ENCODE data around the gene MLANA.
A peak's percentile ranks its signal among the peaks of the same experiment; 100 is the strongest.

The MLANA gene, protein sequence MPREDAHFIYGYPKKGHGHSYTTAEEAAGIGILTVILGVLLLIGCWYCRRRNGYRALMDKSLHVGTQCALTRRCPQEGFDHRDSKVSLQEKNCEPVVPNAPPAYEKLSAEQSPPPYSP

DNA sequence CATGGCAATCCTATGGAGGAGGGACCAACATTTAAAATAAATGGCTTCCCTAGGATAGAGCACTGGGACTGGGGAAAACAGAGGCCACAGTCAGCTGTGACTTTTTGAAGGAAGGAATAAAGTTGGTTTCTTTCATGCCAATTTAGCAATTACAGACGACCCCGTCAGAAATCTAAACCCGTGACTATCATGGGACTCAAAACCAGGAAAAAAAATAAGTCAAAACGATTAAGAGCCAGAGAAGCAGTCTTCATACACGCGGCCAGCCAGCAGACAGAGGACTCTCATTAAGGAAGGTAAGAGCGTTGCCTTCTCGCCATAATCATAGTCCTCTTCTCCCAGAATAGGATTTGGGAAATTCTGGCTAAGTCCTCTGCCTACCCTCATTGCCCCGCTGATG is at the start of gene MLANA:
MLANA (plus strand) TSS at position 249 of the 400 bp plus-strand sequence. CDS start 1,586 bp downstream, outside the sequence.
- no peak for DNase-seq

DNA sequence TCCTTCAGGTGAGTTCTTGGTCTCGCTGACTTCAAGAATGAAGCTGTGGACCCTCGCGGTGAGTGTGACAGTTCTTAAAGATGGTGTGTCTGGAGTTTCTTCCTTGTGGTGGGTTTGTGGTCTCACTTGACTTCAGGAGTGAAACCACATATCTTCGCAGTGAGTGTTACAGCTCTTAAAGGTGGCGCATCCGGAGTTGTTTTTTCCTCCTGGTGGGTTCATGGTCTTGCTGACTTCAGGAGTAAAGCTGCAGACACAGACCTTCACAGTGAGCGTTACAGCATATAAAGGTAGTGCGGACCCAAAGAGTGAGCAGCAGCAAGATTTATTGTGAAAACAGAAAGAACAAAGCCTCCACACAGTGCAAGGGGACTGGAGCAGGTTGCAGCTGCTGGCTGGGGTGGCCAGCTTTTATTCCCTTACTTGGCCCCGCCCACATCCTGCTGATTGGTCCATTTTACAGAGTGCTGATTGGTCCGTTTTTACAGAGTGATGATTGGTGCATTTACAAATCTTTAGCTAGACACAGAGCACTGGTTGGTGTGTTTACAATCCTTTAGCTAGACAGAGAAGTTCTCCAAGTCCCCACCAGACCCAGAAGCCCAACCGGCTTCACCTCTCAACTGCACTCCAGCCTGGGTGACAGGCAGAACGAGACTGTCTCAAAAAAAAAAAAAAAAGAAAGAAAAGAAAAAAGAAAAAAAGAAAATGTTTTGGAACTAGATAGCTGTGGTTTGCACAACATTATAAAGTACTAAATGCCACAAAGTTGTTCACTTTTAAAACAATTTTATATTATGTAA is 48.7 kb upstream of the MLANA start:
- DNase-seq = peak; percentile 54

DNA sequence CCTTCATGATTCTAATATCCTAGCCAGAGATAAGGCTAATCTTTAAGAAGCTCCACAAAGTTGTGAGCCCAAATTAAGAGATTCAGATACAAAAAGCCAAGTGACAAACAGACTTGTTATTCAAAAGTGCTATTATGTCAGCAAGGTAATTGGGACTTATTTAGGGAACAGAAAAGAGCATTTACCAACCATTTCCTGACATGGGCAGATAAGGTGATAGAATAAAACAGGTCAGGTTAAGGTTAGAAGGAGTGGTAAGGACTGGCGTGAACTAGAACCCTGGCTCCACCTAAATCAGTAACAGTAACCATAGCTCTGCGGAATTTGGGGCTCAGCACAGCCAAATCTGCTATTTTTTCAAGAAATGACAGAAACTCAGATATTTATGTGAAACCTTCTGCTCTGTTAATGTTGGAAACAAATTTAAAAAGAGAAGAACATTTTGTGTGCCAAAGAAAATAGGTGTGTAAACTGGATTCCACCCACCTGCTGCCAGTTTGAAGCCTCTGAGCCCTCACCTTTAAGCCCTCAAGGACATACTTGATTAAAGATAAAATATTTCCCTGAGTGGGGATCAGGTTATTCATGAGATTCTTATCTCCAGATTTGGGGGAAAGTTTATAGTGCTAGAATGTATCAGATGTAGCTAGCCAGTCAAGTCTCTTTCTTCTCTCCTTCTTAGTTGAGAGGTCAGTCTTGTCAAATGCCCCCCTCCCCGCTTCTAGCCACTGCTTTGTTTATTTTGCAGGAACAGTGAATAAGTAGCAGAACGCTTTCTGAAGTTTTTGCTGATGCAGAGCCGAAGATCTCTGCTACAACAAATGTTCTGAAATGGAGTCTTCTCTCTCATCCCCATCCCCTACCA is 47.5 kb upstream of the MLANA start:
- no peak for DNase-seq

DNA sequence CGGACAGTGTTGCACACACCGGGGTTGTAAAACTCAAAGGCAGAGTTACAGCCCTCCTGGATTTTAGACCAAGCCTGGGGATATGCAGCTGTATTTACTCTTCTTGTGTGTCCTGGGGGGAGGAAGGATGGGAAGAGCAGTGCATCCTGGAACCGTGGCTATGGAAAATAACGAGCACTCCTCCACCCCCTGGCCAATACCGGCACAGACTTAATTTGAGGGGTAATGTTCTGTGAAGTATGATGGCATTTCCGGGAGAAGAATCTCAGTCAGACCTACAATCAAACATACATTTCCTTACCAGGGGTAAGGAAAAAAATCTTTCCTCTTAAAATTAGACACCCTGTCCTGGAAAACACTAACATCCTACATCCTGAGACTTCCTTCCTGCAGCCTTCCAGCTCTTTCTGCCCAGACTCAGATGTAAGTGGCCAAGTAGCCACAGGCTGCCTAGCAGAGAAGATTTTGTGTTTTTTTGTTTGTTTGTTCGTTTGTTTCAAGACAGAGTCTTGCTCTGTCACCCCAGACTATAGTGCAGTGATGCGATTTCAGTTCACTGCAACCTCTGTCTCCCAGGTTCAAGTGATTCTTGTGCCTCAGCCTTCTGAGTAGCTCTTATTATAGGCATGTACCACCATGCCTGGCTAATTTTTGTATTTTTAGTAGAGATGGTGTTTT is 46.8 kb upstream of the MLANA start:
- DNase-seq = no peak

DNA sequence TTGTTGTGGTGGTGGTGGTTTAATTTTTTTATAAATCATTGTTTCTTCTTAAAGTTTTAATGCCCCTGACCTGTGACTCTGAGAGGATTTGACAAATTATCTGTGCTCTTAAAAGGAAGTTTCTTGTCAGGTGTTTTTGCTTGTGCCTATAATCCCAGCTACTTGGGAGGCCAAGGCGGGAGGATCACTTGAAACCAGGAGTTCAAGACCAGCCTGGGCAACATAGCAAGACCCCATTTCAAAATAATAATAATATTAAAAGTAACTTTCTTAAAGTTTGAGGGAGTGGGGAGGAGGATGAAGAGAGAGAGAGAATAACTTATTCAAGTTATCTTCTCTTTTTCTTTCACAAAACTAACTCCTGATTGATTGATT is 45.5 kb upstream of the MLANA start:
- no peak for DNase-seq

DNA sequence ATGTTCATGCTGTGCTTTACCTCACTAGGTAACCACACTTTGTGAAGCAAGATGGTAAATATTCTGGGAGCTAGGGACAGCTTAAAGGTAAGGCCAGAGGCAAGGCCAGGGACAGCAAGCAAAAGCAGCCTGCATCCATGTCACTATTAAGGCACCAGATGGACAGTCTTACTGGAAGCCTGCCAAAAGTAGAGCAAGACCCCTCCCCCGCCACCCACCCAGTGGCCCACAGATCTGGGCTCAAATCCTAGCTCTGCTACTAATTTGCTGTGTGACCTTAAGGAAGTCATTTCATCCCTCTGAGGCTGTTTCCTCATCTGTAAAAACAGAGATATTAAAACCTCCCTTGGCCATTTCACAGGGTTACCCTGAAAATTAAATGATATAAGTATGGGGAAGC is 44.6 kb upstream of the MLANA start:
- DNase-seq = no peak

DNA sequence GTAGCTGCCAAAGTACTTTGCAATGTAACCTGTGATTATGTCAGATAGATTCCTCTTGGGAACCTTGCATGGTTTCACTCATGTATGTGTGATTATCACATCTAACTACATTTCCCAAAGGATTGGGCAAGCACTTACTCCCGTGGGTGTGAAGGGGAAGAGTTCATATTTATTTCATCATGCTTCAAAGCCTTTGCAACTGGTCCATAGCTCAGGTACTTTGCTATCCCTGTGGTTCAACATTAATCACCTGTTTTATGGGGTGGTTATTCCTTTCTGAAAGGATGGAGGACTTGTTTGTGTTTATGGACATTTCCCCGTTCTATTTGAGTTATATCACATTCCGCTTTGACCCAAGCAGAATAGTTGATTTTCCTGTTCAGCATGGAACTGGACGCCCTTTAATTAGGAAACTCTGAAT is 44.2 kb upstream of the MLANA start:
- DNase-seq = no peak

DNA sequence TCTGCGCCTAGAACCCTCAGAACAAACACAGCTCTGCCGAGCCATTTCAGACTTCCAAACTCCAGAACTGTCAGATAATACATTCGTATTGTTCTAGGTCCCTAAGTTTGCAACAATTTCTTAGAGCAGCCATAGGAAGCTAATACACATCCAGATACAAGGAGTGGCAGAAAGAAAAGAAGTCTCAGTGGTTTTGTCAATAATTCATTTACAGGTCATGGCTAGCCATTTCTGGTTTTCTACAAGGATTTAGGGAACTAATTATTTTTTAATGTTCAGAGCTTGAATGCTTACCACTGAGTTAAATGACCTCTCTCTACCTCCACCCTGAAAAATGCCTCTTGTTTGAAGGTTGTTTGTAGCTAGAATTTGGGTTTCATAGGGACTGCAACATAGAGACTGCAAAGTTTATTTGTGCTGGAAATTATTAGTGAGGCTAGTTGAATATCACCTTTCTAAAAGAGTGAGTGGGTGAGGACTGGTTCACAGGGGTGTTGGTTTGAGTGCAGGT is 42.3 kb upstream of the MLANA start:
- no peak for DNase-seq

DNA sequence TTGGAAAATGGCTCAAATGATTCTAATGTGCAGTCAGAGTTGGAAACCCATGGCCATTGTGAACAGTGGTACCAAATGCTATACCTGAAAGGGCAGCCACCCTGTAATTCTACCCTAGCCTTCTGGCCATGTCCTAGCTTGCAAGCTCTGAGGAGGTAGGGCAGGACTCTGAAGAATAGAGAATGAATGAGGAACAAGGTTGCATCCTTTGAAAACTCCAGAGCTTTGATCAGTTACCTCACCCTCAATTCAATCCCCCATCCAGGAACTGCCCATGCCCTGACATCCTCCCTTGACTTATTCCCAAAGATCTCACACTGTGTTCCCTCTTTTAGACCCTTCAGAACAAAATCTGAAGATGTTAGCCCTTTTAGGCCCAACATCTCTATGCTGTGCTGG is 40.0 kb upstream of the MLANA start:
- DNase-seq = no peak

DNA sequence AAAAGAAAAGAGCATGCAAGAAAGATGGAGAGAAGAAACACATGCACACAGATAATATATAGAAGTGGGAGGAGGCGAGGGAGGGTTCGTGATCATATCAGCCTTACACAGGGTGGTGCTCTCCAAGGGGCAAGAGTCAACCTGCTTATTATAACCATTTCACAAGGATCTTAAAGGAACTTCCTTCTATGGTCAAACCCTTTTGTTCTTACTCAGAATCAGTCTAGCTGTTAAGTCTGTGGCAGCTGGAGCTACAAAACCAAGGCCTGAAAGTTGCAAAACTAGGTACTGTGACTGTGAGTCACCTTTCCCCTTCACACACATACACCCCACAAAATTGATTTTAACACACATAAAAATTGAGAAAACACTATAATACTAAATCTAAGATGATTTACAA is 39.2 kb upstream of the MLANA start:
- peak; percentile 29 for DNase-seq

DNA sequence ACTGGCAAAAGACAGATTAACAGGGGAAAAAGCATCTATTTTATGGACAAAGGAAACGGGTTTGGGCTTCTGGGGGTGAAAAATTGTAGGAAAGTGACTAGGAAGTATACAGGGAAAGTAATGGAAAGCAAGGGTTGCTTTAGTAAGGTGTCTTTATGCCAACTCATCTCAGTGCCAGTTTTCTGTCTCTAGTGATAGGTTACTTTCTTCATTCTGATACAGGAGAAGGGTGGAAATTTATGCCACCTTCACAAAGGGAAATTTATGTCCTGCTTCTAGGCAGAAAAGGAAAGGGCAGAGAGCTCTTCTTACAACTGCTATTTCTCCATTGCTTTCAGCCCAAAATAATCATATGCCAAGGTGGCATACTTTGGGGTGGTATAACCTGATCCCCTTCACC is 37.7 kb upstream of the MLANA start:
- DNase-seq = no peak

DNA sequence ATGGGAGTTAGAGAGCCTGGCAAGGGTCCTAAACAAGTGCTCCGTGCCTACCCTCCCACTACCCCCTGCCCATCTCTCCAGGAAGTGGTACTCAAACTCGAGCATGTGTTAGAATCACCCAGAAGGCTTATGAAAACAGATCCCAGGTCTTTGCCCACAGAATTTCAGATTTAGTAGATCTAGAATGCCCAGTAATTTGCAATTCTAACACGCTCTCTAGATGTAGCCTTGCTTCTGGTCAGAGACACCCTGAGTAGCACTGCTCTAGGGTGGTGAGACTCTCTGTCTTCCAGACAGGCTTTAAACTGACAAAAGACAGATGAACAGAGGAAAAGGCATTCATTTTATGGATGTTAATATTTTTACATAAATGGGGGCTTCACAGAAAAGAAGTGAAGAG is 37.1 kb upstream of the MLANA start:
- no peak for DNase-seq

DNA sequence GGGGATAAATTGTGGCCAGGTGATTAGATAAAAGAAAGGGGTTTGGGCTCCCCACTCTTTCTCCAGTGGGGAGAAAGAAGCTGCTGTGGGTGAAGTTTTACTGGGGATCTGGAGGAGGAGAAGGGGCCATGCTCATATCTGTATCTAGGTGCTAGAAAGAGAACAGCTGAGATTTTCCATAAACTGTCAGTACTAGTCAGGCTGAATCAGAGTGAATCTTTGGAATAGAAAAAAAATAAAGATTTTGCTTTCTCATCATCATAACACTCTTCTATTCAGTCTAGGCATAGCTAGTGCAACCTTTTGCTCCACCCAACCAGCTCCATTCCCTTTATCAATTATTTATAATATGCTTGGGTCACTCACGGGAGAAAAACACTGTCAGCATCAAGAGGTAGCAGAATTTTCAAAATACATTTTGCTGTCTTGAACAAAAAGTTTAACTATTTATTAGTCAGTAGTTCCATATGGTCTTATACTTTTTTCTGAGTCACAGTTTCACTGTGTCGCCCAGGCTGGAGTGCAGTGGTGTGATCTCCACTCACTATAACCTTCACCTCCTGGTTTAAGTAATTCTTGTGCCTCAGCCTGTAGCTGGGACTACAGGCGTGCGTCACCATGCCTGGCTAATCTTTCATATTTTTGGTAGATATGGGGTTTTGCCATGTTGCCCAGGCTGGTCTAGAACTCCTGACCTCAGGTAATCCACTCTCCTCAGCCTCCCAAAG is 36.5 kb upstream of the MLANA start:
- no peak for DNase-seq

DNA sequence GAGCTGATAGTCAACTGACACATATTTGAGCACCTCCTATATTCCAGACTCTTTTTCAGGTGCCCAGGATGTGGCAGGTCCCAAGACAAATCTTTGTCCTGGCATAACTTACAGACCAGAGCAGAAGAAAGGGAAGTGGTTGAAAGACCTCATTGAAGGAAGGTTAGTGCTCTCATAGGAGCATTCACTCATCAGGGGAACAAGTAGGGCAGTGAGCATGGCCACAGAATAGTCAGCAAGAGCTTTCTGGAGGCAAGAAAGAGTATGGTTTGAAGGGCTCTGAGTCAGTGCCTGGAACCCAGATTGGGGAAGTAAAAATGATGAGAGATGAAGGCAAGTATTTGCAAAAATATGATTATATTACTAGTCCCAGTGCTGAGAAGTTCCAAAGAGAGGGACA is 32.8 kb upstream of the MLANA start:
- no peak for DNase-seq

DNA sequence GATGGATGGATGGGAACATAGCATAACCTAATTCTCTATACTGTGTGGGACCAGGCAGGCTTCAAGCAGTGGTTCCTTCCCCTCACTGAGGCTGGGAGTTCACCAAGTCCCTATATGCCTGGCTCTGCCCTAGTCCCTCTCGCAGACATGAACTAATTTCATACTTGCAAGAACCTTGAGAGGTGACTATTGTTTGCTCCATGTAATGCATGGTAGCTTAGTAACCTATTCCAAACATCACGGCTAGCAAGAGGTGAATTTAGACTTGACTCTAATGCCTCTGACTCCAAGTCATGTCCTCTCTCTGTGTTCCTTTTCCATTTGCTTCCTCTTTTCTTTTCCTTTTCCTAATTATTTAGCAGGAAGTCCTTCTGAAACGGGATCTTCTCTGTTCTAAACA is 31.9 kb upstream of the MLANA start:
- no peak for DNase-seq

DNA sequence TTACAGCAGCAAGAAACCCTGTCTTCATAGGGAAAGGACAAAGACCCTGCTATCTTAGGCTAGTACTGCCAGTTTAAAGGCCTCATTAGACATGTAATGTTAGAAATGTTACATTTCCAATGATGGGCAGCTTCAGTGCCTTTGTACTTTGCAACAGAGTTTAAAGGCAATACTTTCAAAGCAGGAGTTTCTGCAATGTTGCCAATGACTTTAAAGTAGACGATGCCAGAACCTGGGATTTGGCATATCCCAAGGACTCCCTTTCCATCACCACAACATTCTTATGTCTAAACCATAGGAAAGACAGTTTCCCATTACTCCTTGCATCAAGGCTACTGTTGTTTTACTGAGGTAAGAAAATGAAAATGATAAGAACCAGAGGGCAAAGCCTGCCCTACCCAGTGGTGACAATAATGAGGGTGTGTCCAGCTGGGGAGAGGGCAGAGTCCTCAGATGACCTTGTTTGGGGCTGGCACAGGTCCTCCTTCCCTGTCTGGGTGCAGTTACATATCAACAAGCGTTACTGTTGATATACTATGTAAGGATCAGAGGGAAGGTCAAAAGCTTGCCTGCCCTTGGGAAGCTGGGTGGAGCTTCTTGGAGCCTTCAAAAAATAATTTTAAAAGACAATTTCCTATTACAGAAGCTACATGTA is 27.5 kb upstream of the MLANA start:
- DNase-seq = no peak

DNA sequence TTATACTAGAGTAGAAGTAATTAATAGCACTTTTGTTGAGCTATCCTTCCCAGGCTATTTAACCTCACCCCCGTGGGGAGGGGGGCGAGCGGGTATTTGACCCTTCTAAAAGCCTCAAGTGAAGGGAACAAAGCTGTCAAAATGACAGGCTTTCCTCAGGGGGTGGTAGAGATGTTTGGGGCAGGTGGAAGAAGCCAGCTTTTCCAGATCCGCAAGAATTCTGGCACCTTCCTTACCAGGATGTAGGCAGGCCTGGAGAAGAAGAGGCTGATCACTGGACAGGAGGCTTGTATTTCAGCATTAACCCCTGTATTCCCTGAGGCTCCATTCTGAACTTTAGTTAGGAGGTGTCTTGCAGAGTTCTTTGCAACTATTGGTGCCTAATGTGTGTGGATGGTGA is 26.2 kb upstream of the MLANA start:
- DNase-seq = no peak

DNA sequence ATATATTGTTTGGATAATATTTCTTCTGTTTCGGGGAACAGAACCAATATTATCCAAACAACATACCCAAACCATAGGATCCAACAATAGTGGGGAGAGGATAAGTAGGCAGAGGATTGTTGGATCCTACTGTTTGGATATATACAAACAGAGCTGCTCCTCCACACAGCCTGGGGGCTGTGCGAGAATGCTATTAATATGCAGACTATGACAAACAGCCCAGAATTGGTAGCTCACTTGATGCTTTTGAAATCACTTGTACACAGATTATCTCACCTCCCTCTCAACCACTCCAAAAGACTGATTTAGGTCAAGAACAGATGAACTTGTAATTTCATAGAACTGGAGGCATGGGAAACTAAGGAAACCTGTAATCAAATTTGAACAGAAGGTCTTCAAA is 24.4 kb upstream of the MLANA start:
- no peak for DNase-seq

DNA sequence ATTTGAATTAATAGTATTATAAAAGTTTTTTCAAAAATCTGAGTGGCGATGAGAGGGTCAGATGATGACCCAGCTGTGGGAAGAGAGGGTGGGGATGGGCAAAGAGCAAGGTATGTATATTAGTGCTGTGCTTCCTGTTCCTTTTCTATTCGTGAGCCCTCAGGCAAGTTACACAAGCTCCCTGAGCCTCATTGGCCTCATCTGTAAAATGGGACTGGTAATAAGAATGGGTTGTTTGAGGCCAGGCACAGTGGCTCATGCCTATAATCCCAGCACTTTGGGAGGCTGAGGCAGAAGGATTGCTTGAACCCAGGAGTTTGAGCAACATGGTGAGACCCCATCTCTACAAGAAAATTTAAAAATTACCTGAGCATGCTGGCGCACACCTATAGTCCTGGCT is 24.0 kb upstream of the MLANA start:
- no peak for DNase-seq

DNA sequence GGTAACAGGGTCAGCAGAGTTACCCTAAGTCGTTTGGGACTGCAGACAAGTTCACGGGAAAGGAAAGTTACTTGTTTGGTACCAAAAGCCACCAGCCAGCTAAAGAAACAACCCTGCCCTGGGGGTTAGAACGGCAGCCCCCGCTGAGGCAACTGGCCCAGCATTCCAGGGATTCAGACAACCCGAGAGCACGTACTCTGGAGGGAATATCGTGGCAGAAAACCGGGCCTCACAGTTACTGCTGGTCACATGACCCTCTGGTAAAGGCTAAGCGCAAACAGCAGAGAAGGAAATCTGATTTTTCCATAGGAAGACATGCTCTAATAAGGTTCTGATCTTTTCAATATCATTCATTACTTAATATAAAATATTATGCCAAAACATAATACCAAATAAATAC is 22.5 kb upstream of the MLANA start:
- DNase-seq = no peak

DNA sequence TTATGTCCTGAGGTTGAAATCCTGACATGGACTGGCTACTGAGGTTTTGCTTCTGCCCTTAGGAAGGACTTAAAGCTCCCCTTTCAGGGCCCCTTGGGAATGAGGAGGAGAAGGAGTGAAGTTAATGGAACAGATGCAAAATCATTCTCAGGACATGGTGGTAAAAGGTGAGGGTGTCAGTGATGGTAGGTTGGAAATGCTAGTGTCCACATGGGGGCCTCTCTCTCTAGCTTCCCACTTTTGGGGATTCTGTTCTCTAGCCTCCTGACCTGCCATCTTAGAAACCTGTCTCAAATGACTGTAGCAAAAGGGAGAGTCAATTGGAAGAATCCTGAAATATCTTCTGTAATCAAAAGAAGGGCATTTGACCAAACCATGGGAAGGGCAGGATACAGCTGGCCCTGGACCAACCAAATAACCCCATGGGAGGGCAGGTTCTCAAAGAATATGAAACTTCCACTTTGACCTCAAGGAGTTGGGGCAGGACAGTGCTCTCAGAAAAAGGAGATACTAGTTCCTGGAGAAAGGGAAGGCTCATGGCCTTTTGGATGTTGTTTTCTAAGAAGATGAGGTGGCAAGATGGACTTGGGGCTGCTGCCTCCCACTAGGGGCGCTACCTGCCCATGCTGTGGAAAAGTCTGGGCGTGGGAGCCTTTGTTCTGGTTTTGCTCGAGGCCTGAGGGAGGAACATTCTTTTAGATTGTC is 21.2 kb upstream of the MLANA start:
- peak; percentile 33 for DNase-seq

DNA sequence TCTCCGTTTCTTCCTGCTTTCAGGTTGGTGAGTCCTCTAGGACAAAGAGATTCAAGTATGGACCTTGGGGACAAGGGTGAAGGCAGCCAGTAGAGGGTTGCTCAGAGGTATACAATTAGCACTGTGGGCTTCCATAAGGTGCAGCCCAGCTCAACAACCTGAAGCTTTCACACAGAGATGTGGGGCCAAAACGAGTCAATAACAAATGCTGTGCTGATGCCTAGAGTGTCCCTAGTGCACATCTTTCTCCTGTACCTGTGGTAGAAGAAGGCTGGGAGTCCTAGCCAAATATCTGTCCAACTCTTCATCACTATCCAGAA is 20.7 kb upstream of the MLANA start:
- DNase-seq = no peak

Data from stimulated activated naive CD4-positive, alpha-beta T cell treated with Interleukin-2 at 50 U/mL for 16 hours (primary cell).